ENCODE measurements around the gene CDH11.

The CDH11 gene

GRCh38 chr16:65010125-65010524 lies 111.7 kb downstream of the CDH11 start:
- no peak overlapping the region for H3K4me3 ChIP-seq (ENCODE audit: insufficient read length, low read depth)
- no peaks in the 10 kb centered on the region for H3K9me3 ChIP-seq (ENCODE audit: insufficient read depth, low read length)
- H3K4me1 ChIP-seq (ENCODE audit: insufficient read depth, insufficient read length) = no peaks in the 10 kb centered on the region
- H3K9ac ChIP-seq (ENCODE audit: insufficient read length, low read depth) = no peak overlapping the region
- no peak for TF ChIP-seq YY1 (IDR thresholded peaks at IDR 0.05; ENCODE audit: insufficient read depth, insufficient read length)
- TF ChIP-seq ZNF274 (IDR thresholded peaks at IDR 0.05; ENCODE audit: low read depth, low read length) = no peak
- TF ChIP-seq SUZ12 (IDR thresholded peaks at IDR 0.05; ENCODE audit: extremely low read depth, insufficient read depth, insufficient read length) = no peak
- H3K27me3 ChIP-seq (ENCODE audit: insufficient read depth, insufficient read length) = no peaks in the 10 kb centered on the region
- DNase-seq (ENCODE audit: low read depth, low spot score) = no peak
- peaks cover 6% of the 10 kb centered on the region for H3K36me3 ChIP-seq (ENCODE audit: insufficient read depth, insufficient read length, low read length)

- DNase-seq (ENCODE audit: low read depth, low spot score) = no peak
- Histone ChIP-seq H3K4me1 (ENCODE audit: insufficient read depth, insufficient read length) (no peaks in the 10 kb centered on the region), H3K27me3 (ENCODE audit: insufficient read depth, insufficient read length) (no peaks in the 10 kb centered on the region), H3K36me3 (ENCODE audit: insufficient read depth, insufficient read length, low read length) (peaks cover 23% of the 10 kb centered on the region), H3K9ac (ENCODE audit: insufficient read length, low read depth) (no peak overlapping the region), H3K9me3 (ENCODE audit: insufficient read depth, low read length) (no peaks in the 10 kb centered on the region), H3K4me3 (ENCODE audit: insufficient read length, low read depth) (no peak overlapping the region)
- no peak for TF ChIP-seq YY1 (IDR thresholded peaks at IDR 0.05; ENCODE audit: insufficient read depth, insufficient read length)
- no peak for TF ChIP-seq SUZ12 (IDR thresholded peaks at IDR 0.05; ENCODE audit: extremely low read depth, insufficient read depth, insufficient read length)
- TF ChIP-seq ZNF274 (IDR thresholded peaks at IDR 0.05; ENCODE audit: low read depth, low read length) = no peak
Measured at GRCh38 chr16:65005696-65006095, 116.2 kb downstream of the CDH11 start.

- no peak for DNase-seq (ENCODE audit: low read depth, low spot score)
- H3K27me3 ChIP-seq (ENCODE audit: insufficient read depth, insufficient read length) = no peaks in the 10 kb centered on the region
- H3K9me3 ChIP-seq (ENCODE audit: insufficient read depth, low read length) = no peaks in the 10 kb centered on the region
- TF ChIP-seq ZNF274 (IDR thresholded peaks at IDR 0.05; ENCODE audit: low read depth, low read length) = no peak
- no peak for TF ChIP-seq YY1 (IDR thresholded peaks at IDR 0.05; ENCODE audit: insufficient read depth, insufficient read length)
- TF ChIP-seq SUZ12 (IDR thresholded peaks at IDR 0.05; ENCODE audit: extremely low read depth, insufficient read depth, insufficient read length) = no peak
- H3K4me3 ChIP-seq (ENCODE audit: insufficient read length, low read depth) = no peak overlapping the region
- no peak overlapping the region for H3K9ac ChIP-seq (ENCODE audit: insufficient read length, low read depth)
- H3K36me3 ChIP-seq (ENCODE audit: insufficient read depth, insufficient read length, low read length) = peaks cover 23% of the 10 kb centered on the region
- H3K4me1 ChIP-seq (ENCODE audit: insufficient read depth, insufficient read length) = no peaks in the 10 kb centered on the region
Measured at GRCh38 chr16:65004570-65004969, 117.3 kb downstream of the CDH11 start.

GRCh38 chr16:65003621-65004020 lies 118.2 kb downstream of the CDH11 start:
- DNase-seq (ENCODE audit: low read depth, low spot score) = no peak
- Histone ChIP-seq H3K9ac (ENCODE audit: insufficient read length, low read depth) (no peak overlapping the region), H3K27me3 (ENCODE audit: insufficient read depth, insufficient read length) (no peaks in the 10 kb centered on the region), H3K4me1 (ENCODE audit: insufficient read depth, insufficient read length) (no peaks in the 10 kb centered on the region), H3K4me3 (ENCODE audit: insufficient read length, low read depth) (no peak overlapping the region), H3K36me3 (ENCODE audit: insufficient read depth, insufficient read length, low read length) (peaks cover 23% of the 10 kb centered on the region), H3K9me3 (ENCODE audit: insufficient read depth, low read length) (no peaks in the 10 kb centered on the region)
- TF ChIP-seq ZNF274 (IDR thresholded peaks at IDR 0.05; ENCODE audit: low read depth, low read length) (no peak), SUZ12 (IDR thresholded peaks at IDR 0.05; ENCODE audit: extremely low read depth, insufficient read depth, insufficient read length) (no peak), YY1 (IDR thresholded peaks at IDR 0.05; ENCODE audit: insufficient read depth, insufficient read length) (no peak)

- no peak overlapping the region for H3K9ac ChIP-seq (ENCODE audit: insufficient read length, low read depth)
- DNase-seq (ENCODE audit: low read depth, low spot score) = no peak
- H3K4me3 ChIP-seq (ENCODE audit: insufficient read length, low read depth) = no peak overlapping the region
Measured at GRCh38 chr16:65002265-65002664, 119.6 kb downstream of the CDH11 start.

GRCh38 chr16:65000654-65001053 lies 121.2 kb downstream of the CDH11 start:
- H3K9ac ChIP-seq (ENCODE audit: insufficient read length, low read depth) = no peak overlapping the region
- no peak for DNase-seq (ENCODE audit: low read depth, low spot score)

More at GRCh38 chr16:65002265-65002664, 119.6 kb downstream of the CDH11 start:
- Histone ChIP-seq H3K4me1 (ENCODE audit: insufficient read depth, insufficient read length) (no peaks in the 10 kb centered on the region), H3K27me3 (ENCODE audit: insufficient read depth, insufficient read length) (no peaks in the 10 kb centered on the region), H3K9me3 (ENCODE audit: insufficient read depth, low read length) (no peaks in the 10 kb centered on the region), H3K36me3 (ENCODE audit: insufficient read depth, insufficient read length, low read length) (peaks cover 29% of the 10 kb centered on the region)
- no peak for TF ChIP-seq ZNF274 (IDR thresholded peaks at IDR 0.05; ENCODE audit: low read depth, low read length)
- TF ChIP-seq SUZ12 (IDR thresholded peaks at IDR 0.05; ENCODE audit: extremely low read depth, insufficient read depth, insufficient read length) = no peak
- TF ChIP-seq YY1 (IDR thresholded peaks at IDR 0.05; ENCODE audit: insufficient read depth, insufficient read length) = no peak

GRCh38 chr16:64997751-64998150 lies 124.1 kb downstream of the CDH11 start:
- Histone ChIP-seq H3K36me3 (ENCODE audit: insufficient read depth, insufficient read length, low read length) (peaks cover 20% of the 10 kb centered on the region), H3K9ac (ENCODE audit: insufficient read length, low read depth) (no peak overlapping the region), H3K4me1 (ENCODE audit: insufficient read depth, insufficient read length) (no peaks in the 10 kb centered on the region), H3K9me3 (ENCODE audit: insufficient read depth, low read length) (no peaks in the 10 kb centered on the region), H3K27me3 (ENCODE audit: insufficient read depth, insufficient read length) (no peaks in the 10 kb centered on the region), H3K4me3 (ENCODE audit: insufficient read length, low read depth) (no peak overlapping the region)
- no peak for DNase-seq (ENCODE audit: low read depth, low spot score)
- TF ChIP-seq SUZ12 (IDR thresholded peaks at IDR 0.05; ENCODE audit: extremely low read depth, insufficient read depth, insufficient read length) (no peak), YY1 (IDR thresholded peaks at IDR 0.05; ENCODE audit: insufficient read depth, insufficient read length) (no peak), ZNF274 (IDR thresholded peaks at IDR 0.05; ENCODE audit: low read depth, low read length) (no peak)

More at GRCh38 chr16:65000654-65001053, 121.2 kb downstream of the CDH11 start:
- TF ChIP-seq YY1 (IDR thresholded peaks at IDR 0.05; ENCODE audit: insufficient read depth, insufficient read length) = no peak
- no peak for TF ChIP-seq SUZ12 (IDR thresholded peaks at IDR 0.05; ENCODE audit: extremely low read depth, insufficient read depth, insufficient read length)
- TF ChIP-seq ZNF274 (IDR thresholded peaks at IDR 0.05; ENCODE audit: low read depth, low read length) = no peak
- Histone ChIP-seq H3K4me1 (ENCODE audit: insufficient read depth, insufficient read length) (no peaks in the 10 kb centered on the region), H3K27me3 (ENCODE audit: insufficient read depth, insufficient read length) (no peaks in the 10 kb centered on the region), H3K36me3 (ENCODE audit: insufficient read depth, insufficient read length, low read length) (peaks cover 28% of the 10 kb centered on the region), H3K9me3 (ENCODE audit: insufficient read depth, low read length) (no peaks in the 10 kb centered on the region), H3K4me3 (ENCODE audit: insufficient read length, low read depth) (no peak overlapping the region)

All from NT2/D1 (cell line).